ENCODE measurements around the gene D2HGDH. TPM values are rescaled to one million over a fixed set of nuclear protein-coding genes. Genes with fewer than 3 reads are reported as not detected.

Gene D2HGDH
- total RNA-seq, 1 experiment from 2014 or later, result 46.3 TPM

- no peak for ATAC-seq
These were observed 35.9 kb downstream of the D2HGDH start for GRCh38 chr2:241770185-241770935.

More at GRCh38 chr2:241770185-241770935, 35.9 kb downstream of the D2HGDH start:
- no peak overlapping the region for H2AFZ ChIP-seq (ENCODE audit: low read depth, low read length, poor library complexity, severe bottlenecking)
- H4K20me1 ChIP-seq (ENCODE audit: insufficient read depth), result no peaks in the 10 kb centered on the region
- ChIA-PET CTCF (no interaction called here), POLR2A (no interaction called here), RAD21 (ENCODE audit: low non-redundant PET in 1 of 2, low total read pairs in 2 of 2, uncharacterized antibody in 2 of 2, unreplicated experiment in 2 of 2) (no interaction called here)
- no peaks in the 10 kb centered on the region for H3K27me3 ChIP-seq (ENCODE audit: insufficient read depth, low read length)
- H3K9me2 ChIP-seq (ENCODE audit: insufficient read depth), result no peaks in the 10 kb centered on the region
- H3K4me2 ChIP-seq (ENCODE audit: low read length), result no peak overlapping the region
- no peaks in the 10 kb centered on the region for H3K9me3 ChIP-seq (ENCODE audit: control insufficient read depth in 1 of 2, insufficient read depth in 1 of 2, low read depth in 1 of 2, low read length in 2 of 2)
- no TSS peak for BruUV-seq (replicated peaks)
- no peaks in the 10 kb centered on the region for H3K36me3 ChIP-seq (ENCODE audit: control insufficient read depth in 1 of 2, insufficient read depth in 2 of 2, low read length in 2 of 2)
- H3K4me1 ChIP-seq (ENCODE audit: control insufficient read depth in 1 of 2, insufficient read depth in 2 of 2, low read length in 2 of 2), result peaks cover 11 to 16% of the 10 kb centered on the region in 2 experiments
- no peak for TF ChIP-seq SP1 (IDR thresholded peaks at IDR 0.05; ENCODE audit: low read depth)
- TF ChIP-seq EGR1 (IDR thresholded peaks at IDR 0.05; ENCODE audit: low read depth), result no peak
- TF ChIP-seq POLR2AphosphoS5 (IDR thresholded peaks at IDR 0.05; ENCODE audit: low read depth, low read length), result no peak; the same call in 1 of the 2 replicates
- no peak for TF ChIP-seq SRF (IDR thresholded peaks at IDR 0.05; ENCODE audit: low read depth)
- TF ChIP-seq FOSL1 (IDR thresholded peaks at IDR 0.05; ENCODE audit: low read depth), result no peak
- TF ChIP-seq, protein P1, sequence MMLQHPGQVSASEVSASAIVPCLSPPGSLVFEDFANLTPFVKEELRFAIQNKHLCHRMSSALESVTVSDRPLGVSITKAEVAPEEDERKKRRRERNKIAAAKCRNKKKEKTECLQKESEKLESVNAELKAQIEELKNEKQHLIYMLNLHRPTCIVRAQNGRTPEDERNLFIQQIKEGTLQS (IDR thresholded peaks at IDR 0.05), result no peak
- no peak for TF ChIP-seq TCF7L2 (IDR thresholded peaks at IDR 0.05; ENCODE audit: borderline replicate concordance, extremely low read depth, insufficient read depth, insufficient read length)
- no peak for TF ChIP-seq CEBPB (IDR thresholded peaks at IDR 0.05; ENCODE audit: low read depth)
- TF ChIP-seq EZH2 (IDR thresholded peaks at IDR 0.05), result no peak
- TF ChIP-seq SIN3A (IDR thresholded peaks at IDR 0.05; ENCODE audit: low read depth), result no peak
- TF ChIP-seq, protein P2, sequence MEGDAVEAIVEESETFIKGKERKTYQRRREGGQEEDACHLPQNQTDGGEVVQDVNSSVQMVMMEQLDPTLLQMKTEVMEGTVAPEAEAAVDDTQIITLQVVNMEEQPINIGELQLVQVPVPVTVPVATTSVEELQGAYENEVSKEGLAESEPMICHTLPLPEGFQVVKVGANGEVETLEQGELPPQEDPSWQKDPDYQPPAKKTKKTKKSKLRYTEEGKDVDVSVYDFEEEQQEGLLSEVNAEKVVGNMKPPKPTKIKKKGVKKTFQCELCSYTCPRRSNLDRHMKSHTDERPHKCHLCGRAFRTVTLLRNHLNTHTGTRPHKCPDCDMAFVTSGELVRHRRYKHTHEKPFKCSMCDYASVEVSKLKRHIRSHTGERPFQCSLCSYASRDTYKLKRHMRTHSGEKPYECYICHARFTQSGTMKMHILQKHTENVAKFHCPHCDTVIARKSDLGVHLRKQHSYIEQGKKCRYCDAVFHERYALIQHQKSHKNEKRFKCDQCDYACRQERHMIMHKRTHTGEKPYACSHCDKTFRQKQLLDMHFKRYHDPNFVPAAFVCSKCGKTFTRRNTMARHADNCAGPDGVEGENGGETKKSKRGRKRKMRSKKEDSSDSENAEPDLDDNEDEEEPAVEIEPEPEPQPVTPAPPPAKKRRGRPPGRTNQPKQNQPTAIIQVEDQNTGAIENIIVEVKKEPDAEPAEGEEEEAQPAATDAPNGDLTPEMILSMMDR (IDR thresholded peaks at IDR 0.05 in 2 of 3, conservative IDR thresholded peaks at IDR 0.05 in 1 of 3; ENCODE audit: borderline replicate concordance in 1 of 3, insufficient read depth in 1 of 3, low read depth in 2 of 3, low read length in 2 of 3), result no peak
- no peak for TF ChIP-seq YY1 (IDR thresholded peaks at IDR 0.05; ENCODE audit: extremely low read depth, insufficient replicate concordance, low read depth, low read length)
- no peak for DNase-seq (ENCODE audit: low read depth, low spot score)
- no peak overlapping the region for H3K9ac ChIP-seq (ENCODE audit: low read length)
- H3K79me2 ChIP-seq (ENCODE audit: insufficient read depth, low read length), result no peaks in the 10 kb centered on the region
- intact Hi-C loops (cut with micrococcal nuclease), result no loop called here
- H3K4me3 ChIP-seq (replicated peaks in 1 of 2; ENCODE audit: low read depth in 1 of 2, low read length in 2 of 2), result no peak overlapping the region
- H3K27ac ChIP-seq (ENCODE audit: low read depth, low read length), result no peak overlapping the region
